Activated naive CD4-positive, alpha-beta T cell treated with anti-CD3 and anti-CD28 coated beads, Interleukin-2, amount 50 U/mL, for 16 hours (primary cell): ENCODE data around the gene IL5RA.

Source experiments
- DNase-seq: peaks from one replicate; pipeline ENCODE4 v3.0.0-alpha.2; 2020

IL5RA gene, protein sequence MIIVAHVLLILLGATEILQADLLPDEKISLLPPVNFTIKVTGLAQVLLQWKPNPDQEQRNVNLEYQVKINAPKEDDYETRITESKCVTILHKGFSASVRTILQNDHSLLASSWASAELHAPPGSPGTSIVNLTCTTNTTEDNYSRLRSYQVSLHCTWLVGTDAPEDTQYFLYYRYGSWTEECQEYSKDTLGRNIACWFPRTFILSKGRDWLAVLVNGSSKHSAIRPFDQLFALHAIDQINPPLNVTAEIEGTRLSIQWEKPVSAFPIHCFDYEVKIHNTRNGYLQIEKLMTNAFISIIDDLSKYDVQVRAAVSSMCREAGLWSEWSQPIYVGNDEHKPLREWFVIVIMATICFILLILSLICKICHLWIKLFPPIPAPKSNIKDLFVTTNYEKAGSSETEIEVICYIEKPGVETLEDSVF

DNA sequence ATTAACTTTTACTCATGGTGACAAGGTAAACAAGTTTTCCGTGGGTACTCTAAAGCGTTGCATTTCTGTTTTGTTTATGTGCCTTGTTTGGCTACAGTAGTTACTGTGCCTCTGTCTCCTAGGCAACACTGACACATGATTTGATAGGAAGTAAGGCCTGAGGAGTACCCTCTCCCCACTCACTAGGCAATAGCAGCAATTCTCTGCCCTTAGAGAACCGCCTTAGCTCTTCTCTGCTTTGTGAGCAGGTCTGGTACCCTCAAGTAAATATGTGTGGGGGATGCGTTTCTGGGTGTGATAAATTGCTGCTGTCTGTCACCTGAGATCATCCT is at the start of gene IL5RA:
IL5RA (minus strand) TSS at position 76 of the 332 bp plus-strand sequence. CDS start 5,390 bp downstream, outside the sequence.
- DNase-seq = no peak

DNA sequence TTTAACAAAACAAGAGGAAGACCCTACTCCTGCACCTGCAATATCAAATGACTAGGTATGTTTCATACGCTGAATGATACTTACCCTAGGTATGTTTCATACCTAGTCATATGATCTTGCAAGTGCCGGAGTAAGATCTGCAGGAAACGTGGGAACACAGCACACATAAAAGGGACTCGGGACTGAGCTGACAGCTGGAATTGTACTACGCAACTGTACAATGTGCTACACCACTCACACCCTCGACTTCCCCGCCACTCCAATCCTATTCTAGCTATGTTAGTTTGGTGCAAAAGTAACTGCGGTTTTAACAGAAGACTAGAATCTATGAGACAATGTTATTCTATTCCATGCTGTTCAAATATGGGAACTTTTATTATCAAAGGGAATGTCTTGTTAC is 47.3 kb upstream of the IL5RA start:
- no peak for DNase-seq

GRCh38 chr3:3154879-3155610 is 44.9 kb upstream of the IL5RA start:
- no peak for DNase-seq

DNA sequence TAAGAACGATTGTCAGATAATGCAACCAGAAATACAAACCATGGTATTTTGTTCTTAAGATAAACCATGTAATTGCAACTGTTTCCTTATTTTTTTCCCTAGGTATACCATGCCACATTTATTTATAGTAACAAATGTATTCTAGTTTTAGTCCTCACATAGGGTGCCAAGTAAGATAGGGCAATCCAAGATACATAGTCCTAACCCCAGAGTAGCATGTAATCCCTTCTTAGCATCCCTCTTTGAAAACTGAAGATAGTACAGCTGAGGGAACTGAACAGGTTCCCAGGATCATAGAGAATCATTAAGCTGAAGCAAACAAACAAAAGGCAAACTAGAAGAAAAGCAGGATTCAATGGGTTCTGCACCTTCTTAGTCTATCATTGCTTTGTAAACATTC is 41.3 kb upstream of the IL5RA start:
- DNase-seq = no peak

- DNase-seq = no peak
Observed at GRCh38 chr3:3149560-3149959, 39.4 kb upstream of the IL5RA start.

DNA sequence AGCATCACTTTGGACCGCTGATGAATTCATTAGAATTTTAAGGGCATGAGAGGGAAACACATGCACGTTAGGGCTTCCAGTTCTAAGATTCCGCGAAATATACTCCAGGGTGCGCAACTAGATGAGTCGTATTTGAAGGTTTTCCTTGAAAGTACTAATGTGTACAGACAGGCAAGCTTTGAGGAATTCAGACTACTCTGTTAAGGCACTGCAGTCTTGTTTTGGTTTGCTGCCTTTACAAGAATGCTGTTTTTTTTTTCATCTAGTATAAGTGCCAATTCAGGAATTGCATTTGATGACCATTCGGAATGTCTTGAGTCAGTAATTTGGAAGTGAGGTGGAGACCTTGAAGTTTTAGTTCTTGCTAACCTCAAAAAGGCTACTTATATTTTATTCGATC is 35.7 kb upstream of the IL5RA start:
- no peak for DNase-seq

- DNase-seq = no peak
Observed at GRCh38 chr3:3141939-3142338, 31.8 kb upstream of the IL5RA start.

GRCh38 chr3:3137526-3137925 is 27.4 kb upstream of the IL5RA start:
- DNase-seq = no peak

DNA sequence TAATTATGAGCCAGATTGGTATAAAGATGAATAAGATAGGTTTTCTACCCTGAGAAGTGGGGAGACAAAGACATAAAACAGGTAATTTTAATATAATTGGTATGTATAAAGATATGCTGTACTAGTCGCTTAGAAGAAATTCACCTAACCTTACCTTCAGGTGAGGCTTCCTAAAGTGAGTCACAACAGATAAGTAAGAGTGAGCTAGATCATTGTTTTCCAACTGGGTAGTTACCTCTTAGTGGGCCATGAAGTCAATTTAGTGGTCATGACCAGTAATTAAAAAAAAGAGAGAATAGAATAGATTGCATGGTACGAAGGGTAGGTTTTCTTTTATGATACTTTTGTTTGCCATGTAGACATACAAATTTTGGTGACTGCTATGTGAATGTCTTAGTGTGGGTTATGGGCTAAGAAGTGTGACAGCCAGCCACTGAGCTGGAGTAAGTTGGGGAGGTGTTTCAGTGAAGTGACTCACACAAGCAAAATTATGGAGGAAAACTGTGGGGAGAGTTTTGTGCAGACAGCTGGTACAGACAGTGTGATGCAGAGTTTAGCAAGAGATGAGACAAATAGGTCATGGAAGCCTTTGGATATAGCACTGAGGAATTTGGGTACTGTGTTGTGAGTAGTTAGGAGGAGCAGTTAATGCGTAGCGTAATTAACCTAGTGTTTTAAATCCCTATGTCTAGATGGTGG is 24.7 kb upstream of the IL5RA start:
- DNase-seq = no peak

DNA sequence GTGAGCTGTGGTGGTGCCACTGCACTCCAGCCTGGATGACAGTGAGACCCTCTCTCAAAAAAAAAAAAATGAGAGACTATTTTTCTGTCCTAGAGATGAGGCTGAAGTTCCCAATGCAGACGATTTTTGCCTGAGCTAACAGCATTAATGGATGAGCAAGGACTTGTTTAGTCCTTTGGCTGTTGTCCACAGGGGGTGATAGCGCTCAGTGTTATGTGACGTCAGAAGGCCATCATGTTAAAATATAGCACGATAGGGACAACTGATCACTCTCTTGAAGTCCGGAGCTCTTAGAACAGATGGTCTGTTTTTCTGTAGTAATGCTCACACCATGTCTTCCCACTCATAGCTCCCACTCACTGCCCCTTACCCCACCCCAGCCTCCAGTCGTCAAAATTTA is 23.3 kb upstream of the IL5RA start:
- DNase-seq = no peak

GRCh38 chr3:3129579-3129978 is 19.4 kb upstream of the IL5RA start:
- no peak for DNase-seq

DNA sequence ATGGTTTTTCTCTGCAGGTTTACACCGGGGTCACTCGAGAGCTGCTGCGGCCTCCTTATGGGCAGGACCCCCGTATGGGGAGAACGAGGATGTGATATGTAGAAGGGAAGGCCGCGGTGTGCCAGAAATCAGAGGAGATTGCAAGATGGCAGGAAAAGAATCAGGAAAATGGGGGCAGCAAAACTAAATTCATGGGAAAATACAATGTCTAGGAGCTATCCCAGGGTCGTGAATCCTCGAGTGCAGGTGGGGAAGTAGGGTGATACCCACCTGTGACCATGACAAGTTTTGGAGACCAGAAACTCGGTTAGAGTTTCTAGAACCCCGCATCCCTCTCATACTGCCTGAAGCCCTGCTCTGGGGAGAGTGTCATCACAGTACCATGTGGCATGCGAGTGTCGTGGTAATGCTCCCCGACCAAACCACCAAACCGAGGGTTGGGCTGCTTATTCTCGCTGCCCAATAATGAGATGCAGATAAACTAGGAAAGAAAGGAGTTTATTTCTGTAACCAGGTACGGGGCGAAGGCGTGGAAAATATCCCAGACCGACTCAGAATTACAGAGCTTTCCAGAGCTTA is 17.3 kb upstream of the IL5RA start:
- DNase-seq = peak; percentile 37

- peak; percentile 98 for DNase-seq
Observed at GRCh38 chr3:3126477-3127431, 16.6 kb upstream of the IL5RA start, which contains the start of gene TRNT1. Gene TRNT1 (plus strand): TSS chr3:3126940. CDS start chr3:3129041, 2,101 bp downstream.

DNA sequence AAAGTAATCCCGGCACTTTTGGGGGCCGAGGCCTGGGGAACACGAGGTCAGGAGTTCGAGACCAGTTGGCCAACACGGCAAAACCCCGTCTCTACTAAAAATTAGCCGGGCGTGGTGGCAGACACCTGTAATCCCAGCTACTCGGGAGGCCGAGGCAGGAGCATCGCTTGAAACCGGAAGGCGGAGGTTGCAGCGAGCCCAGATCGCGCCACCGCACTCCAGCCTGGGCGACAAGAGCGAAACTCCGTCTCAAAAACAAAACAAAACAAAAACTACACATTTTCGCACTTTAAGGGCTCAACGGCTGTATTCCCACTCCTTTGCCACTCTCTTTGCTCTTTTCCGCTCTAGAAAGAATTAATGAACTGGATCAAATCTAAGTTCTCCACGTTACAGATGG is 15.8 kb upstream of the IL5RA start:
- DNase-seq = no peak

GRCh38 chr3:3119393-3119851 is 9.2 kb upstream of the IL5RA start:
- no peak for DNase-seq

- no peak for DNase-seq
Observed at GRCh38 chr3:3117651-3118050, 7.5 kb upstream of the IL5RA start.

DNA sequence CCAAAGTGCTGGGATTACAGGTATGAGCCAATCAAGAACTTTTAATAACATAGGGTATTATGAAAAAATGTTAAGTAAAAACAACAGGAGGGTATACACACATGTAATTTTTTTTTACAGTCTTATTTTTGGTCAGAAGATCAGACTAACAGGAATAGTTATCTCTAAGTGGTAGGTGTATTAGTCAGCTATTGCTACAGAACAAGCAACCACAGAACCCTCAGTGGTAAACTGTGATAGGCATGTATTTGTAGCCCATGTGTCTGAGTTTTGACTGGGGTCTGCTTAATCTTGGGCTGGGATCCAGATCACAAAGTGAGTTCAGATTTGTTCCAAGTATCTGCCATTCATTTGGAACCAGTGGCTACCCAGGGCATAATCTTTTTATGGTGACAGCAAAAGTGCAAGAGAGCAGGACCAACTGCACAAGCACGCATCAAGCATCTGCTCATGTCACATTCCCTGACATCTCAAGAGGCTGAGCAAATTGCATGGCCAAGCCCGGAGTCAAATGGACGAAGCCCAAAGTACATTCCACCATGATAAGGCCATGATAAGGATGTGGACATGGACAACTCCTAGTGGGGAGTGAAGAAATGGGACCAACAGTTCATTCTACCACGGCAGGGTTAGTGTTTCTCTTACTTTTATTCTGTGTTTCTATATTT is 3.0 kb upstream of the IL5RA start:
- DNase-seq = no peak

- DNase-seq = no peak
Observed at GRCh38 chr3:3110749-3111361, 681 bp upstream of the IL5RA start.

- DNase-seq = no peak
Observed at GRCh38 chr3:3109407-3110298, 521 bp downstream of the IL5RA start.

DNA sequence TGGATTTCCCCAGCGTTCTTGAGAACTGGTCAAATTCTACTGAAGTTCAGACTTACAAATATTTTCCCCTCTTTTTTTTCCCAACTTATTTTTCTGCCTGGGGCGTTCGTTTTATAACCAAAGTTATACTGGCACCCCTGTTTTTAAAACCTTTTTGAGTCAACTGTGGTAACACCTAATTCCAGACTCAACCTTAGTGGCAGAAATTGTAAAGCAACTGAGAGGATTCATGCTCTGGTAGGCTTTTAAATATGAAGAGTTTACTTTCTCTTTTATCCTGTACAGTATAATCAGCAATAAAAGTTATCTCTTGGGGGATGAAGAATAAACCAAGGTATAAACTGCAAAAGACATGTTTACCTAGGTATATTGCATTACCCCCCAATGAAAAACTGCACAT is 2.3 kb downstream of the IL5RA start:
- DNase-seq = no peak
